Keratinocyte (primary cell): ENCODE data around the gene CEACAM3.

Experiments
- EZH2 ChIP-seq: IDR thresholded peaks from one replicate; pipeline ENCODE4 v1.6.1; 2012; ENCODE audit warnings: inconsistent platforms, mild to moderate bottlenecking, low read length, moderate library complexity
- TF ChIP-seq, protein P1 (sequence below), 3 experiments: IDR thresholded peaks in 1 of 3; conservative IDR thresholded peaks in 1 of 3; optimal IDR thresholded peaks in 1 of 3; 2 replicates in 2 of 3; 3 replicates in 1 of 3; pipeline versions ENCODE3 to v1.5.1; 2011; ENCODE audit warnings: low read length in 3 of 3, mild to moderate bottlenecking in 3 of 3, moderate library complexity in 2 of 3, control low read depth in 1 of 3, inconsistent platforms in 1 of 3; ENCODE audit not compliant: insufficient read depth in 2 of 3; ENCODE audit errors: extremely low read depth in 1 of 3

DNA sequence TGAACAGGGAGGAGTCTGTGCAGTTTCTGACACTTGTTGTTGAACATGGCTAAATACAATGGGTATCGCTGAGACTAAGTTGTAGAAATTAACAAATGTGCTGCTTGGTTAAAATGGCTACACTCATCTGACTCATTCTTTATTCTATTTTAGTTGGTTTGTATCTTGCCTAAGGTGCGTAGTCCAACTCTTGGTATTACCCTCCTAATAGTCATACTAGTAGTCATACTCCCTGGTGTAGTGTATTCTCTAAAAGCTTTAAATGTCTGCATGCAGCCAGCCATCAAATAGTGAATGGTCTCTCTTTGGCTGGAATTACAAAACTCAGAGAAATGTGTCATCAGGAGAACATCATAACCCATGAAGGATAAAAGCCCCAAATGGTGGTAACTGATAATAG is 25.0 kb upstream of the CEACAM3 start:
- TF ChIP-seq, protein P1, sequence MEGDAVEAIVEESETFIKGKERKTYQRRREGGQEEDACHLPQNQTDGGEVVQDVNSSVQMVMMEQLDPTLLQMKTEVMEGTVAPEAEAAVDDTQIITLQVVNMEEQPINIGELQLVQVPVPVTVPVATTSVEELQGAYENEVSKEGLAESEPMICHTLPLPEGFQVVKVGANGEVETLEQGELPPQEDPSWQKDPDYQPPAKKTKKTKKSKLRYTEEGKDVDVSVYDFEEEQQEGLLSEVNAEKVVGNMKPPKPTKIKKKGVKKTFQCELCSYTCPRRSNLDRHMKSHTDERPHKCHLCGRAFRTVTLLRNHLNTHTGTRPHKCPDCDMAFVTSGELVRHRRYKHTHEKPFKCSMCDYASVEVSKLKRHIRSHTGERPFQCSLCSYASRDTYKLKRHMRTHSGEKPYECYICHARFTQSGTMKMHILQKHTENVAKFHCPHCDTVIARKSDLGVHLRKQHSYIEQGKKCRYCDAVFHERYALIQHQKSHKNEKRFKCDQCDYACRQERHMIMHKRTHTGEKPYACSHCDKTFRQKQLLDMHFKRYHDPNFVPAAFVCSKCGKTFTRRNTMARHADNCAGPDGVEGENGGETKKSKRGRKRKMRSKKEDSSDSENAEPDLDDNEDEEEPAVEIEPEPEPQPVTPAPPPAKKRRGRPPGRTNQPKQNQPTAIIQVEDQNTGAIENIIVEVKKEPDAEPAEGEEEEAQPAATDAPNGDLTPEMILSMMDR (optimal IDR thresholded peaks at IDR 0.05 in 1 of 3, IDR thresholded peaks at IDR 0.05 in 1 of 3, conservative IDR thresholded peaks at IDR 0.05 in 1 of 3; ENCODE audit: extremely low read depth in 1 of 3, insufficient read depth in 2 of 3, low read length in 3 of 3) = no peak
- no peak for TF ChIP-seq EZH2
